Measurements from ENCODE around the gene CDYL2.

CDYL2 gene

GRCh38 chr16:80684136-80684765, 120.1 kb downstream of the CDYL2 start:
- no peaks in the 10 kb centered on the region for H3K27me3 ChIP-seq (ENCODE audit: control insufficient read depth, insufficient read depth, low read length, poor library complexity, severe bottlenecking)
- no peak overlapping the region for H3K4me3 ChIP-seq (ENCODE audit: insufficient read depth, low read depth, low read length)
- no peak overlapping the region for H3K27ac ChIP-seq (ENCODE audit: insufficient read depth, low read depth, low read length, poor library complexity, severe bottlenecking)
- WGBS, 2 experiments, result 94 to 97% methylated on average over 15 of the region's 15 CpGs
- no peaks in the 10 kb centered on the region for H3K9me3 ChIP-seq (ENCODE audit: control insufficient read depth, low read length)
- H3K4me1 ChIP-seq (ENCODE audit: control insufficient read depth, insufficient read depth, low read length), result no peaks in the 10 kb centered on the region
- H3K36me3 ChIP-seq (ENCODE audit: control insufficient read depth, insufficient read depth, low read length), result no peaks in the 10 kb centered on the region

- H3K27me3 ChIP-seq (ENCODE audit: control insufficient read depth, insufficient read depth, low read length, poor library complexity, severe bottlenecking), result no peaks in the 10 kb centered on the region
- H3K4me3 ChIP-seq (ENCODE audit: insufficient read depth, low read depth, low read length), result no peak overlapping the region
- WGBS, 2 experiments, result 93 to 99% methylated on average over 3 of the region's 3 CpGs
- no peak overlapping the region for H3K27ac ChIP-seq (ENCODE audit: insufficient read depth, low read depth, low read length, poor library complexity, severe bottlenecking)
- no peaks in the 10 kb centered on the region for H3K9me3 ChIP-seq (ENCODE audit: control insufficient read depth, low read length)
- no peaks in the 10 kb centered on the region for H3K4me1 ChIP-seq (ENCODE audit: control insufficient read depth, insufficient read depth, low read length)
- H3K36me3 ChIP-seq (ENCODE audit: control insufficient read depth, insufficient read depth, low read length), result no peaks in the 10 kb centered on the region
Observed at GRCh38 chr16:80683646-80684045, 120.8 kb downstream of the CDYL2 start.

- H3K36me3 ChIP-seq (ENCODE audit: control insufficient read depth, insufficient read depth, low read length), result no peaks in the 10 kb centered on the region
- H3K4me3 ChIP-seq (ENCODE audit: insufficient read depth, low read depth, low read length), result no peak overlapping the region
- H3K9me3 ChIP-seq (ENCODE audit: control insufficient read depth, low read length), result no peaks in the 10 kb centered on the region
- no peaks in the 10 kb centered on the region for H3K4me1 ChIP-seq (ENCODE audit: control insufficient read depth, insufficient read depth, low read length)
- 87% methylated on average over 18 of the region's 18 CpGs for WGBS, 2 experiments
- H3K27ac ChIP-seq (ENCODE audit: insufficient read depth, low read depth, low read length, poor library complexity, severe bottlenecking), result no peak overlapping the region
- H3K27me3 ChIP-seq (ENCODE audit: control insufficient read depth, insufficient read depth, low read length, poor library complexity, severe bottlenecking), result no peaks in the 10 kb centered on the region
Observed at GRCh38 chr16:80682421-80683070, 121.9 kb downstream of the CDYL2 start.

- WGBS, 2 experiments, result 93 to 95% methylated on average over 7 of the region's 7 CpGs
- Histone ChIP-seq H3K27ac (ENCODE audit: insufficient read depth, low read depth, low read length, poor library complexity, severe bottlenecking) (no peak overlapping the region), H3K9me3 (ENCODE audit: control insufficient read depth, low read length) (no peaks in the 10 kb centered on the region), H3K27me3 (ENCODE audit: control insufficient read depth, insufficient read depth, low read length, poor library complexity, severe bottlenecking) (no peaks in the 10 kb centered on the region), H3K4me1 (ENCODE audit: control insufficient read depth, insufficient read depth, low read length) (no peaks in the 10 kb centered on the region), H3K36me3 (ENCODE audit: control insufficient read depth, insufficient read depth, low read length) (no peaks in the 10 kb centered on the region), H3K4me3 (ENCODE audit: insufficient read depth, low read depth, low read length) (no peak overlapping the region)
Observed at GRCh38 chr16:80681436-80681835, 123.0 kb downstream of the CDYL2 start.

GRCh38 chr16:80680839-80681238, 123.6 kb downstream of the CDYL2 start:
- no peaks in the 10 kb centered on the region for H3K9me3 ChIP-seq (ENCODE audit: control insufficient read depth, low read length)
- peaks cover 3% of the 10 kb centered on the region for H3K27me3 ChIP-seq (ENCODE audit: control insufficient read depth, insufficient read depth, low read length, poor library complexity, severe bottlenecking)
- no peak overlapping the region for H3K4me3 ChIP-seq (ENCODE audit: insufficient read depth, low read depth, low read length)
- H3K27ac ChIP-seq (ENCODE audit: insufficient read depth, low read depth, low read length, poor library complexity, severe bottlenecking), result no peak overlapping the region
- no peaks in the 10 kb centered on the region for H3K4me1 ChIP-seq (ENCODE audit: control insufficient read depth, insufficient read depth, low read length)
- 95 to 96% methylated on average over 6 of the region's 6 CpGs for WGBS, 2 experiments
- no peaks in the 10 kb centered on the region for H3K36me3 ChIP-seq (ENCODE audit: control insufficient read depth, insufficient read depth, low read length)

GRCh38 chr16:80680046-80680445, 124.4 kb downstream of the CDYL2 start:
- no peaks in the 10 kb centered on the region for H3K4me1 ChIP-seq (ENCODE audit: control insufficient read depth, insufficient read depth, low read length)
- WGBS, 2 experiments, result 94 to 95% methylated on average over 7 of the region's 7 CpGs
- no peak overlapping the region for H3K27ac ChIP-seq (ENCODE audit: insufficient read depth, low read depth, low read length, poor library complexity, severe bottlenecking)
- no peaks in the 10 kb centered on the region for H3K9me3 ChIP-seq (ENCODE audit: control insufficient read depth, low read length)
- H3K4me3 ChIP-seq (ENCODE audit: insufficient read depth, low read depth, low read length), result no peak overlapping the region
- peaks cover 11% of the 10 kb centered on the region for H3K27me3 ChIP-seq (ENCODE audit: control insufficient read depth, insufficient read depth, low read length, poor library complexity, severe bottlenecking)
- no peaks in the 10 kb centered on the region for H3K36me3 ChIP-seq (ENCODE audit: control insufficient read depth, insufficient read depth, low read length)

- Histone ChIP-seq H3K27ac (ENCODE audit: insufficient read depth, low read depth, low read length, poor library complexity, severe bottlenecking) (no peak overlapping the region), H3K27me3 (ENCODE audit: control insufficient read depth, insufficient read depth, low read length, poor library complexity, severe bottlenecking) (peaks cover 26% of the 10 kb centered on the region), H3K9me3 (ENCODE audit: control insufficient read depth, low read length) (no peaks in the 10 kb centered on the region), H3K36me3 (ENCODE audit: control insufficient read depth, insufficient read depth, low read length) (no peaks in the 10 kb centered on the region), H3K4me3 (ENCODE audit: insufficient read depth, low read depth, low read length) (no peak overlapping the region), H3K4me1 (ENCODE audit: control insufficient read depth, insufficient read depth, low read length) (no peaks in the 10 kb centered on the region)
- WGBS, 2 experiments, result 88 to 90% methylated on average over 1 of the region's 1 CpG
Observed at GRCh38 chr16:80674884-80675283, 129.5 kb downstream of the CDYL2 start.

GRCh38 chr16:80672379-80672778, 132.0 kb downstream of the CDYL2 start:
- peaks cover 31% of the 10 kb centered on the region for H3K27me3 ChIP-seq (ENCODE audit: control insufficient read depth, insufficient read depth, low read length, poor library complexity, severe bottlenecking)
- H3K36me3 ChIP-seq (ENCODE audit: control insufficient read depth, insufficient read depth, low read length), result no peaks in the 10 kb centered on the region
- no peak overlapping the region for H3K27ac ChIP-seq (ENCODE audit: insufficient read depth, low read depth, low read length, poor library complexity, severe bottlenecking)
- no peaks in the 10 kb centered on the region for H3K9me3 ChIP-seq (ENCODE audit: control insufficient read depth, low read length)
- H3K4me3 ChIP-seq (ENCODE audit: insufficient read depth, low read depth, low read length), result no peak overlapping the region
- peaks cover 3% of the 10 kb centered on the region for H3K4me1 ChIP-seq (ENCODE audit: control insufficient read depth, insufficient read depth, low read length)

- WGBS, 2 experiments, result 52 to 59% methylated on average over 5 of the region's 5 CpGs
- no peaks in the 10 kb centered on the region for H3K36me3 ChIP-seq (ENCODE audit: control insufficient read depth, insufficient read depth, low read length)
- no peak overlapping the region for H3K4me3 ChIP-seq (ENCODE audit: insufficient read depth, low read depth, low read length)
- H3K4me1 ChIP-seq (ENCODE audit: control insufficient read depth, insufficient read depth, low read length), result peaks cover 13% of the 10 kb centered on the region
- H3K27me3 ChIP-seq (ENCODE audit: control insufficient read depth, insufficient read depth, low read length, poor library complexity, severe bottlenecking), result peaks cover 31% of the 10 kb centered on the region
- H3K27ac ChIP-seq (ENCODE audit: insufficient read depth, low read depth, low read length, poor library complexity, severe bottlenecking), result no peak overlapping the region
- H3K9me3 ChIP-seq (ENCODE audit: control insufficient read depth, low read length), result no peaks in the 10 kb centered on the region
Observed at GRCh38 chr16:80671281-80671849, 133.0 kb downstream of the CDYL2 start.

GRCh38 chr16:80670170-80670865, 134.1 kb downstream of the CDYL2 start:
- no peak overlapping the region for H3K4me3 ChIP-seq (ENCODE audit: insufficient read depth, low read depth, low read length)
- 92 to 94% methylated on average over 20 of the region's 20 CpGs for WGBS, 2 experiments
- H3K27ac ChIP-seq (ENCODE audit: insufficient read depth, low read depth, low read length, poor library complexity, severe bottlenecking), result no peak overlapping the region
- no peaks in the 10 kb centered on the region for H3K36me3 ChIP-seq (ENCODE audit: control insufficient read depth, insufficient read depth, low read length)
- H3K27me3 ChIP-seq (ENCODE audit: control insufficient read depth, insufficient read depth, low read length, poor library complexity, severe bottlenecking), result peaks cover 23% of the 10 kb centered on the region
- H3K9me3 ChIP-seq (ENCODE audit: control insufficient read depth, low read length), result no peaks in the 10 kb centered on the region
- H3K4me1 ChIP-seq (ENCODE audit: control insufficient read depth, insufficient read depth, low read length), result peaks cover 19% of the 10 kb centered on the region

Data from ectodermal cell (in vitro differentiated cells).